ENCODE measurements around the gene POLE2.
A peak's percentile ranks its signal among the peaks of the same experiment; 100 is the strongest.

Gene POLE2

GRCh38 chr14:49636866-49637265 is 51.1 kb downstream of the POLE2 start:
- H3K27me3 ChIP-seq (ENCODE audit: control insufficient read depth in 2 of 2, insufficient read depth in 2 of 2, low read length in 2 of 2): no peaks in the 10 kb centered on the region
- no peaks in the 10 kb centered on the region for H3K9me3 ChIP-seq (ENCODE audit: control insufficient read depth in 2 of 2, low read length in 2 of 2)
- peaks cover 15 to 20% of the 10 kb centered on the region in 2 donors for H3K4me1 ChIP-seq (ENCODE audit: control insufficient read depth in 2 of 2, insufficient read depth in 2 of 2, low read length in 2 of 2)
- H3K9ac ChIP-seq (ENCODE audit: low read depth in 1 of 2, low read length in 2 of 2): no peak overlapping the region
- peaks cover 0 to 3% of the 10 kb centered on the region in 2 donors for H3K36me3 ChIP-seq (ENCODE audit: control insufficient read depth in 2 of 2, insufficient read depth in 2 of 2, low read length in 2 of 2)
- no peak overlapping the region for H3K27ac ChIP-seq (ENCODE audit: low read depth in 2 of 2, low read length in 2 of 2)
- H3K4me3 ChIP-seq (ENCODE audit: low read length in 2 of 2): no peak overlapping the region

- Histone ChIP-seq H3K27me3 (ENCODE audit: control insufficient read depth in 2 of 2, insufficient read depth in 2 of 2, low read length in 2 of 2) (no peaks in the 10 kb centered on the region), H3K4me3 (ENCODE audit: low read length in 2 of 2) (peak within 1 kb of the TSS; percentile 80 to 96), H3K4me1 (ENCODE audit: control insufficient read depth in 2 of 2, insufficient read depth in 2 of 2, low read length in 2 of 2) (peaks cover 6 to 7% of the 10 kb centered on the region in 2 donors), H3K9ac (ENCODE audit: low read depth in 1 of 2, low read length in 2 of 2) (peak within 1 kb of the TSS; percentile 92 to 95), H3K9me3 (ENCODE audit: control insufficient read depth in 2 of 2, low read length in 2 of 2) (no peaks in the 10 kb centered on the region), H3K27ac (ENCODE audit: low read depth in 2 of 2, low read length in 2 of 2) (peak within 1 kb of the TSS; percentile 98 to 99), H3K36me3 (ENCODE audit: control insufficient read depth in 2 of 2, insufficient read depth in 2 of 2, low read length in 2 of 2) (peaks cover 0 to 3% of the 10 kb centered on the region in 2 donors)
Measured at GRCh38 chr14:49634547-49635334, 53.3 kb downstream of the POLE2 start, which contains the start of gene DNAAF2. Gene DNAAF2, minus strand, starts transcription at chr14:49635244. Its CDS starts 95 bp downstream, at chr14:49635149.

- H3K9me3 ChIP-seq (ENCODE audit: control insufficient read depth in 2 of 2, low read length in 2 of 2): no peaks in the 10 kb centered on the region
- no peaks in the 10 kb centered on the region for H3K27me3 ChIP-seq (ENCODE audit: control insufficient read depth in 2 of 2, insufficient read depth in 2 of 2, low read length in 2 of 2)
- peak overlapping the region; percentile 92 to 95 for H3K9ac ChIP-seq (ENCODE audit: low read depth in 1 of 2, low read length in 2 of 2)
- peak overlapping the region; percentile 98 to 99 for H3K27ac ChIP-seq (ENCODE audit: low read depth in 2 of 2, low read length in 2 of 2)
- peaks cover 0 to under 1% of the 10 kb centered on the region in 2 donors for H3K36me3 ChIP-seq (ENCODE audit: control insufficient read depth in 2 of 2, insufficient read depth in 2 of 2, low read length in 2 of 2)
- H3K4me3 ChIP-seq (ENCODE audit: low read length in 2 of 2): peak overlapping the region; percentile 80 to 96
- peaks cover 6 to 7% of the 10 kb centered on the region in 2 donors for H3K4me1 ChIP-seq (ENCODE audit: control insufficient read depth in 2 of 2, insufficient read depth in 2 of 2, low read length in 2 of 2)
Measured at GRCh38 chr14:49633640-49634546, 54.1 kb downstream of the POLE2 start.

DNA sequence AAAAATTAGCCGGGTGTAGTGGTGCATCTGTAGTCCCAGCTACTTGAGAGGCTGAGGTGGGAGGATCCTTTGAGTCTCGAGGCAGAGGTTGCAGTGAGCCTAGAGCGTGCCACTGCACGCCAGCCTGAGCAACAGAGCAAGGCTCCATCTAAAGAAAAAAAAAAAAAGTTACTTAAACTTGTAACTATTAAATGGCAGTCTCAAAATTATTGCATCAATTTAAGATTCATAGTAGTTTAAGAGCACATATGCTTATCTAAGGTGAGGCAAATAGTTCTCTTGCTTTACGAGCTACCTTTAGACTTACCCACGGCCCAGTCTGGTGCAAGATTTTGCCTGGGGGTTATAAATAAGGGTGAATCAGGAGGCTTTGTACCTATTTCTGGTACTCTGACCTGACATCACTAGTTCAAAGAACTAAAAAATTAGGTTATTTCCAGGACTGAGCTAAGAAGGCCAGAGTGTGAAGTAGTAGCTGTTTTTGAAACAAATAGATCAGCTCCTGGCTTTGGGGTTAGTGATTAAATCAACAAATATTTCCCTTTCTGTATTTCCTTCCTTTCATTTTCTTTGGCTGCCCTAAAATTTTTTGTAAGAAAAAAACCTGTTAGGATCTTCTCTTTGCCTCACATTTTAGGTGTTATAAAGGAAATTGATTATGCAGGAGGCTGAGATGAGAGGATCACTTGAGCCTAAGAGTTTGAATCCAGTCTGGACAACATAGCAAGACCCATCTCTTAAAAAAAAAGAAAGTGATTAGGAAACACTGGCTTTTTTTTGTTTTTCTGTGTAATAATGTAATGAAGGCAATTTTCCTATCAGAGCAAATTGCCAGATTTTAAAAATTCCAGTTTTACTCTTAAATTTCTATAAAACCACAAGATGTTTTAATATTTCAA is 63.8 kb downstream of the POLE2 start:
- Histone ChIP-seq H3K36me3 (ENCODE audit: control insufficient read depth in 2 of 2, insufficient read depth in 2 of 2, low read length in 2 of 2) (peaks cover 0 to 5% of the 10 kb centered on the region in 2 donors), H3K9ac (ENCODE audit: low read depth in 1 of 2, low read length in 2 of 2) (no peak overlapping the region), H3K9me3 (ENCODE audit: control insufficient read depth in 2 of 2, low read length in 2 of 2) (no peaks in the 10 kb centered on the region)

GRCh38 chr14:49623387-49623786 is 64.6 kb downstream of the POLE2 start:
- Histone ChIP-seq H3K4me1 (ENCODE audit: control insufficient read depth in 2 of 2, insufficient read depth in 2 of 2, low read length in 2 of 2) (peaks cover 32% of the 10 kb centered on the region in 2 donors), H3K27ac (ENCODE audit: low read depth in 2 of 2, low read length in 2 of 2) (no peak overlapping the region), H3K9me3 (ENCODE audit: control insufficient read depth in 2 of 2, low read length in 2 of 2) (no peaks in the 10 kb centered on the region), H3K4me3 (ENCODE audit: low read length in 2 of 2) (peak overlapping the region; percentile 17 to 98), H3K36me3 (ENCODE audit: control insufficient read depth in 2 of 2, insufficient read depth in 2 of 2, low read length in 2 of 2) (peaks cover 1 to 5% of the 10 kb centered on the region in 2 donors), H3K9ac (ENCODE audit: low read depth in 1 of 2, low read length in 2 of 2) (peak overlapping the region in 1 of 2 donors; percentile 27), H3K27me3 (ENCODE audit: control insufficient read depth in 2 of 2, insufficient read depth in 2 of 2, low read length in 2 of 2) (no peaks in the 10 kb centered on the region)

More for the DNA sequence above, 63.8 kb downstream of the POLE2 start:
- H3K4me1 ChIP-seq (ENCODE audit: control insufficient read depth in 2 of 2, insufficient read depth in 2 of 2, low read length in 2 of 2): peaks cover 32% of the 10 kb centered on the region in 2 donors
- no peaks in the 10 kb centered on the region for H3K27me3 ChIP-seq (ENCODE audit: control insufficient read depth in 2 of 2, insufficient read depth in 2 of 2, low read length in 2 of 2)
- H3K27ac ChIP-seq (ENCODE audit: low read depth in 2 of 2, low read length in 2 of 2): no peak overlapping the region
- peak overlapping the region in 1 of 2 donors; percentile 42 for H3K4me3 ChIP-seq (ENCODE audit: low read length in 2 of 2)

- peaks cover 32% of the 10 kb centered on the region in 2 donors for H3K4me1 ChIP-seq (ENCODE audit: control insufficient read depth in 2 of 2, insufficient read depth in 2 of 2, low read length in 2 of 2)
- no peak overlapping the region for H3K27ac ChIP-seq (ENCODE audit: low read depth in 2 of 2, low read length in 2 of 2)
- H3K27me3 ChIP-seq (ENCODE audit: control insufficient read depth in 2 of 2, insufficient read depth in 2 of 2, low read length in 2 of 2): no peaks in the 10 kb centered on the region
- H3K4me3 ChIP-seq (ENCODE audit: low read length in 2 of 2): peak overlapping the region; percentile 96 to 98
- H3K9ac ChIP-seq (ENCODE audit: low read depth in 1 of 2, low read length in 2 of 2): peak overlapping the region; percentile 88 to 100
- H3K9me3 ChIP-seq (ENCODE audit: control insufficient read depth in 2 of 2, low read length in 2 of 2): no peaks in the 10 kb centered on the region
- peaks cover 5 to 12% of the 10 kb centered on the region in 2 donors for H3K36me3 ChIP-seq (ENCODE audit: control insufficient read depth in 2 of 2, insufficient read depth in 2 of 2, low read length in 2 of 2)
Measured at GRCh38 chr14:49622022-49622607, 65.9 kb downstream of the POLE2 start.

GRCh38 chr14:49621114-49621881 is 66.7 kb downstream of the POLE2 start:
- Histone ChIP-seq H3K4me3 (ENCODE audit: low read length in 2 of 2) (peak overlapping the region; percentile 96 to 98), H3K9me3 (ENCODE audit: control insufficient read depth in 2 of 2, low read length in 2 of 2) (no peaks in the 10 kb centered on the region), H3K27me3 (ENCODE audit: control insufficient read depth in 2 of 2, insufficient read depth in 2 of 2, low read length in 2 of 2) (no peaks in the 10 kb centered on the region), H3K4me1 (ENCODE audit: control insufficient read depth in 2 of 2, insufficient read depth in 2 of 2, low read length in 2 of 2) (peaks cover 32% of the 10 kb centered on the region in 2 donors), H3K36me3 (ENCODE audit: control insufficient read depth in 2 of 2, insufficient read depth in 2 of 2, low read length in 2 of 2) (peaks cover 5 to 12% of the 10 kb centered on the region in 2 donors), H3K27ac (ENCODE audit: low read depth in 2 of 2, low read length in 2 of 2) (peak overlapping the region; percentile 98 to 99), H3K9ac (ENCODE audit: low read depth in 1 of 2, low read length in 2 of 2) (peak overlapping the region; percentile 91 to 100)

GRCh38 chr14:49620182-49621113 is 67.6 kb downstream of the POLE2 start, which contains the start of the genes MGAT2 and RPL36AL:
Gene MGAT2, plus strand, starts transcription at chr14:49620799. Its CDS starts 470 bp downstream, at chr14:49621269.
Gene RPL36AL, minus strand, starts transcription at chr14:49620626. Its CDS starts 1,522 bp downstream, at chr14:49619104.
- Histone ChIP-seq H3K4me1 (ENCODE audit: control insufficient read depth in 2 of 2, insufficient read depth in 2 of 2, low read length in 2 of 2) (peaks cover 31 to 32% of the 10 kb centered on the region in 2 donors), H3K9ac (ENCODE audit: low read depth in 1 of 2, low read length in 2 of 2) (peak within 1 kb of the TSS; percentile 97 to 100), H3K36me3 (ENCODE audit: control insufficient read depth in 2 of 2, insufficient read depth in 2 of 2, low read length in 2 of 2) (peaks cover 10 to 12% of the 10 kb centered on the region in 2 donors)

More at GRCh38 chr14:49620182-49621113, 67.6 kb downstream of the POLE2 start, which contains the start of the genes MGAT2 and RPL36AL:
- peak within 1 kb of the TSS; percentile 98 to 99 for H3K27ac ChIP-seq (ENCODE audit: low read depth in 2 of 2, low read length in 2 of 2)
- no peaks in the 10 kb centered on the region for H3K27me3 ChIP-seq (ENCODE audit: control insufficient read depth in 2 of 2, insufficient read depth in 2 of 2, low read length in 2 of 2)
- H3K9me3 ChIP-seq (ENCODE audit: control insufficient read depth in 2 of 2, low read length in 2 of 2): no peaks in the 10 kb centered on the region
- H3K4me3 ChIP-seq (ENCODE audit: low read length in 2 of 2): peak within 1 kb of the TSS; percentile 96 to 98
